H9 (cell line): ENCODE results near the gene RARA. TPM values are rescaled to one million over a fixed set of nuclear protein-coding genes. Genes with fewer than 3 reads are reported as not detected.

ENCODE experiments used
- DNase-seq: peaks from one replicate; pipeline ENCODE4 v3.0.0-alpha.2; 2017
- H2AFZ ChIP-seq: one replicate; pipeline ENCODE4 v1.6.1; 2013; ENCODE audit warnings: mild to moderate bottlenecking, low read length, control low read depth, moderate library complexity
- H2AK5ac ChIP-seq: 2 replicates; pipeline ENCODE4 v1.6.1; 2013; ENCODE audit warnings: low read length, control low read depth, mixed read lengths; ENCODE audit not compliant: insufficient read length
- H2BK120ac ChIP-seq: one replicate; pipeline ENCODE4 v1.6.1; 2013; ENCODE audit warnings: low read depth, mild to moderate bottlenecking, low read length, control low read depth, inconsistent platforms; ENCODE audit not compliant: poor library complexity, severe bottlenecking
- H2BK12ac ChIP-seq: 2 replicates; pipeline ENCODE4 v1.6.1; 2013; ENCODE audit warnings: low read length, control low read depth, mixed read lengths, low read depth; ENCODE audit not compliant: insufficient read length
- H2BK15ac ChIP-seq: 2 replicates; pipeline ENCODE4 v1.6.1; 2013; ENCODE audit warnings: low read depth, low read length, control low read depth
- H2BK20ac ChIP-seq: one replicate; pipeline ENCODE4 v1.6.1; 2013; ENCODE audit warnings: low read depth, mild to moderate bottlenecking, low read length, control low read depth, inconsistent platforms; ENCODE audit not compliant: poor library complexity, severe bottlenecking
- H2BK5ac ChIP-seq: 2 replicates; pipeline ENCODE4 v1.6.1; 2013; ENCODE audit warnings: low read length, control low read depth, mixed read lengths; ENCODE audit not compliant: insufficient read length
- H3K14ac ChIP-seq: 2 replicates; pipeline ENCODE4 v1.6.1; 2013; ENCODE audit warnings: low read length, control low read depth; ENCODE audit not compliant: insufficient read depth
- H3K18ac ChIP-seq: 2 replicates; pipeline ENCODE4 v1.6.1; 2013; ENCODE audit warnings: low read depth, mild to moderate bottlenecking, mixed read lengths, low read length, control low read depth; ENCODE audit not compliant: insufficient read length
- H3K23ac ChIP-seq: 2 replicates; pipeline ENCODE4 v1.6.1; 2013; ENCODE audit warnings: low read length, control low read depth, mixed read lengths, low read depth; ENCODE audit not compliant: insufficient read length
- H3K23me2 ChIP-seq: 2 replicates; pipeline ENCODE4 v1.6.1; 2013; ENCODE audit warnings: low read depth, mild to moderate bottlenecking, mixed read lengths, low read length, control low read depth; ENCODE audit not compliant: insufficient read length, poor library complexity, severe bottlenecking
- H3K27ac ChIP-seq: 2 replicates; pipeline ENCODE4 v1.5.1; 2013; ENCODE audit warnings: low read length, control low read depth, mixed read lengths, low read depth; ENCODE audit not compliant: insufficient read length
- H3K27me3 ChIP-seq: 2 replicates; pipeline ENCODE4 v1.6.1; 2013; ENCODE audit warnings: low read length, control low read depth, inconsistent platforms; ENCODE audit not compliant: insufficient read depth
- H3K4ac ChIP-seq: 2 replicates; pipeline ENCODE4 v1.6.1; 2013; ENCODE audit warnings: low read depth, mild to moderate bottlenecking, control low read depth, inconsistent platforms, low read length, moderate library complexity
- H3K4me1 ChIP-seq: 2 replicates; pipeline ENCODE4 v1.6.1; 2013; ENCODE audit warnings: low read length, control low read depth, inconsistent platforms; ENCODE audit not compliant: insufficient read depth
- H3K4me2 ChIP-seq: 2 replicates; pipeline ENCODE4 v1.6.1; 2013; ENCODE audit warnings: low read length, control low read depth, mixed read lengths; ENCODE audit not compliant: insufficient read length, insufficient read depth
- H3K56ac ChIP-seq: 2 replicates; pipeline ENCODE4 v1.6.1; 2013; ENCODE audit warnings: low read depth, mild to moderate bottlenecking, mixed read lengths, low read length, control low read depth; ENCODE audit not compliant: insufficient read length
- H3K79me1 ChIP-seq: 2 replicates; pipeline ENCODE4 v1.6.1; 2013; ENCODE audit warnings: low read depth, mild to moderate bottlenecking, moderate library complexity, low read length, control low read depth, inconsistent platforms; ENCODE audit not compliant: insufficient read depth, poor library complexity, severe bottlenecking
- H3K79me2 ChIP-seq: 2 replicates; pipeline ENCODE4 v1.6.1; 2013; ENCODE audit warnings: low read length, control low read depth, inconsistent platforms; ENCODE audit not compliant: insufficient read depth
- H3K9ac ChIP-seq: 2 replicates; pipeline ENCODE4 v1.6.1; 2013; ENCODE audit warnings: low read length, control low read depth, mixed read lengths; ENCODE audit not compliant: insufficient read length; ENCODE audit errors: extremely low read depth
- H3K9me3 ChIP-seq: one replicate; pipeline ENCODE4 v1.6.1; 2013; ENCODE audit warnings: low read depth, low read length, inconsistent platforms; ENCODE audit not compliant: control insufficient read depth
- H3T11ph ChIP-seq: one replicate; pipeline ENCODE4 v1.6.1; 2013; ENCODE audit warnings: mild to moderate bottlenecking, low read length, control low read depth, inconsistent platforms
- H4K20me1 ChIP-seq: one replicate; pipeline ENCODE4 v1.6.1; 2013; ENCODE audit not compliant: control insufficient read depth, insufficient read length, insufficient read depth
- H4K5ac ChIP-seq: 2 replicates; pipeline ENCODE4 v1.6.1; 2013; ENCODE audit warnings: low read depth, mild to moderate bottlenecking, mixed read lengths, low read length, control low read depth; ENCODE audit not compliant: insufficient read length
- H4K8ac ChIP-seq: replicated peaks from 2 replicates; pipeline ENCODE4 v1.6.1; 2013; ENCODE audit warnings: low read length, control low read depth, mixed read lengths, low read depth; ENCODE audit not compliant: insufficient read length
- H4K91ac ChIP-seq: 2 replicates; pipeline ENCODE4 v1.6.1; 2013; ENCODE audit warnings: low read depth, mild to moderate bottlenecking, moderate library complexity, mixed read lengths, low read length, control low read depth; ENCODE audit not compliant: insufficient read length
- H3K27ac Mint-ChIP-seq, 3 experiments: 2 replicates in 2 of 3; 3 replicates in 1 of 3; pipeline ENCODE4 v1.8.0; 2020 to 2021; ENCODE audit warnings: mixed read lengths in 3 of 3, mild to moderate bottlenecking in 1 of 3, moderate library complexity in 1 of 3
- H3K27me3 Mint-ChIP-seq: 2 replicates; pipeline ENCODE4 v1.8.0; 2021; ENCODE audit warnings: low read depth, mild to moderate bottlenecking, moderate library complexity, mixed read lengths
- H3K36me3 Mint-ChIP-seq, 3 experiments: 2 replicates in 2 of 3; 3 replicates in 1 of 3; pipeline ENCODE4 v1.8.0; 2020 to 2021; ENCODE audit warnings: low read depth in 3 of 3, mixed read lengths in 3 of 3; ENCODE audit not compliant: insufficient read depth in 1 of 3
- H3K4me1 Mint-ChIP-seq, 2 experiments: 2 replicates each; pipeline ENCODE4 v1.8.0; 2020; ENCODE audit warnings: mixed read lengths in 2 of 2
- H3K4me3 Mint-ChIP-seq, 2 experiments: 2 replicates in 1 of 2; 3 replicates in 1 of 2; pipeline ENCODE4 v1.8.0; 2020 to 2021; ENCODE audit warnings: mild to moderate bottlenecking in 2 of 2, mixed read lengths in 2 of 2, moderate library complexity in 1 of 2
- H3K9me3 Mint-ChIP-seq, 2 experiments: 2 replicates in 1 of 2; 3 replicates in 1 of 2; pipeline ENCODE4 v1.8.0; 2020; ENCODE audit warnings: mild to moderate bottlenecking in 2 of 2, mixed read lengths in 2 of 2, moderate library complexity in 1 of 2
- WGBS: extraction: QIAGEN DNeasy Blood & Tissue Kit; methylation state at CpG from one replicate; pipeline ENCODE4 v1.1.7; 2013; ENCODE audit warnings: missing lambda C conversion rate, low lambda C conversion rate, mixed read lengths; ENCODE audit not compliant: insufficient read length; ENCODE audit errors: extremely low coverage; 5-methylcytosine and 5-hydroxymethylcytosine counted together
- total RNA-seq: library from RNA; stranded (reverse); gene quantifications from 2 replicates; pipeline ENCODE4 v1.2.1, GENCODE V29; 2021
- TF ChIP-seq, protein P1 (sequence below): fragments of 200-600 bp; sonication (generic); conservative IDR thresholded peaks from 3 replicates; pipeline ENCODE4 v1.8.0; 2021; ENCODE audit warnings: antibody characterized with exemption, mild to moderate bottlenecking

The RARA gene
- total RNA-seq, 1 experiment from 2014 or later = 17.6 TPM

DNA sequence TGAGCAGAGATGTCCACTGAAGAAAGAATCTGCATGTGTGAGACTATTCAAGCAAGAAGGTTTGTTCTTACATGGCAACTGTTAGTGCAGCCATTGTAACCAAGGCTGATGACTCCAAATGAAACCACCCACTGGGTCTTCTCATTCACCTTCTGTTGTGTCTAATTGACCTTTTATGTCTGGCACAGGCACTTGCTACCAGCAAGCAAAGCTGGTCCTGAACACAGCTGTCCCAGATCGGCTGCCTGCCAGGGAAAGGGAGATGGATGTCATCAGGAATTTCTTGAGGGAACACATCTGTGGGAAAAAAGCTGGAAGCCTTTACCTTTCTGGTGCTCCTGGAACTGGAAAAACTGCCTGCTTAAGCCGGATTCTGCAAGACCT lies 17.7 kb upstream of the RARA start:
- Histone ChIP-seq H3K23me2 (no peaks in the 10 kb centered on the region), H3T11ph (no peak overlapping the region), H3K27me3 (no peaks in the 10 kb centered on the region), H2AK5ac (no peak overlapping the region), H3K14ac (no peak overlapping the region), H2BK120ac (no peak overlapping the region), H3K4me1 (peaks cover 6% of the 10 kb centered on the region; the same call in 1 of the 2 replicates), H3K79me2 (peaks cover 16% of the 10 kb centered on the region; the same call in 1 of the 2 replicates), H3K9ac (no peak overlapping the region), H2BK5ac (no peak overlapping the region), H2BK20ac (no peak overlapping the region), H3K27ac (no peak overlapping the region), H4K8ac (no peak overlapping the region), H3K23ac (no peak overlapping the region), H4K5ac (no peak overlapping the region), H4K91ac (no peak overlapping the region), H3K4me2 (no peak overlapping the region), H4K20me1 (no peaks in the 10 kb centered on the region), H3K56ac (no peak overlapping the region), H2BK12ac (no peak overlapping the region), H3K4ac (no peak overlapping the region), H2BK15ac (no peak overlapping the region), H3K79me1 (peaks cover 3% of the 10 kb centered on the region), H3K9me3 (no peaks in the 10 kb centered on the region), H3K18ac (no peak overlapping the region), H2AFZ (no peak overlapping the region)
- peaks cover 47 to 55% of the 10 kb centered on the region in 2 experiments for H3K4me1 Mint-ChIP-seq
- H3K27me3 Mint-ChIP-seq = no peaks in the 10 kb centered on the region; the same call in 1 of the 2 replicates
- no peak for DNase-seq
- TF ChIP-seq, protein P1, sequence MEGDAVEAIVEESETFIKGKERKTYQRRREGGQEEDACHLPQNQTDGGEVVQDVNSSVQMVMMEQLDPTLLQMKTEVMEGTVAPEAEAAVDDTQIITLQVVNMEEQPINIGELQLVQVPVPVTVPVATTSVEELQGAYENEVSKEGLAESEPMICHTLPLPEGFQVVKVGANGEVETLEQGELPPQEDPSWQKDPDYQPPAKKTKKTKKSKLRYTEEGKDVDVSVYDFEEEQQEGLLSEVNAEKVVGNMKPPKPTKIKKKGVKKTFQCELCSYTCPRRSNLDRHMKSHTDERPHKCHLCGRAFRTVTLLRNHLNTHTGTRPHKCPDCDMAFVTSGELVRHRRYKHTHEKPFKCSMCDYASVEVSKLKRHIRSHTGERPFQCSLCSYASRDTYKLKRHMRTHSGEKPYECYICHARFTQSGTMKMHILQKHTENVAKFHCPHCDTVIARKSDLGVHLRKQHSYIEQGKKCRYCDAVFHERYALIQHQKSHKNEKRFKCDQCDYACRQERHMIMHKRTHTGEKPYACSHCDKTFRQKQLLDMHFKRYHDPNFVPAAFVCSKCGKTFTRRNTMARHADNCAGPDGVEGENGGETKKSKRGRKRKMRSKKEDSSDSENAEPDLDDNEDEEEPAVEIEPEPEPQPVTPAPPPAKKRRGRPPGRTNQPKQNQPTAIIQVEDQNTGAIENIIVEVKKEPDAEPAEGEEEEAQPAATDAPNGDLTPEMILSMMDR = no peak
- no peak overlapping the region for H3K4me3 Mint-ChIP-seq
- H3K9me3 Mint-ChIP-seq = peaks cover 3 to 6% of the 10 kb centered on the region in 2 experiments; a peak in 4 of 5 replicates
- peak overlapping the region in 2 of 3 experiments; percentile 72 to 82; a peak in 1 of 7 replicates for H3K27ac Mint-ChIP-seq
- WGBS = no CpG with 5 or more reads among the region's 2 CpGs
- peaks cover 44 to 74% (median 60%) of the 10 kb centered on the region in 3 experiments for H3K36me3 Mint-ChIP-seq
